ENCODE measurements around the gene IL17D. TPM values are rescaled to one million over a fixed set of nuclear protein-coding genes. Genes with fewer than 3 reads are reported as not detected.

Gene IL17D
- total RNA-seq, 1 experiment from 2014 or later = 0.59 TPM

GRCh38 chr13:20716951-20717350 lies 13.5 kb downstream of the IL17D start (continued):
- TF ChIP-seq IRF2 (CRISPR knock-in tag; IDR thresholded peaks at IDR 0.05; ENCODE audit: borderline replicate concordance, low read depth) (no peak), NR3C1 (CRISPR knock-in tag; conservative IDR thresholded peaks at IDR 0.05; ENCODE audit: low read depth) (no peak), ZNF232 (CRISPR knock-in tag; IDR thresholded peaks at IDR 0.05) (no peak)

GRCh38 chr13:20717581-20718542 lies 14.4 kb downstream of the IL17D start:
- Mint-ChIP-seq H3K4me3 (no peak overlapping the region), H3K36me3 (no peaks in the 10 kb centered on the region), H3K27ac (no peak overlapping the region), H3K9me3 (no peaks in the 10 kb centered on the region), H3K27me3 (ENCODE audit: low read depth) (peaks cover 16% of the 10 kb centered on the region), H3K4me1 (peaks cover 34% of the 10 kb centered on the region)
- TF ChIP-seq HMGXB4 (CRISPR knock-in tag; IDR thresholded peaks at IDR 0.05) (no peak), SMAD3 (CRISPR knock-in tag; IDR thresholded peaks at IDR 0.05; ENCODE audit: borderline replicate concordance) (no peak), ZNF281 (CRISPR knock-in tag; IDR thresholded peaks at IDR 0.05) (no peak), HMGA2 (CRISPR knock-in tag; IDR thresholded peaks at IDR 0.05) (no peak), NR3C1 (CRISPR knock-in tag; conservative IDR thresholded peaks at IDR 0.05; ENCODE audit: low read depth) (no peak), ZMAT4 (CRISPR knock-in tag; IDR thresholded peaks at IDR 0.05) (no peak), ZNF423 (CRISPR knock-in tag; IDR thresholded peaks at IDR 0.05) (no peak)
- CTCF ChIA-PET = interaction anchor here (1.0 to 1.9 kb wide), 6 partner anchors 9 to 221 kb away, joined by 3 to 6 read pairs (median 4); no protein-coding TSS in a partner anchor
- DNase-seq (ENCODE audit: low spot score) = no peak
- POLR2A ChIA-PET = no interaction called here
- ATAC-seq = no peak

GRCh38 chr13:20718958-20719566 lies 15.6 kb downstream of the IL17D start:
- TF ChIP-seq ZBTB43 (CRISPR knock-in tag; IDR thresholded peaks at IDR 0.05) (peak; percentile 42; the same call in 1 of the 2 replicates), CREB1 (CRISPR knock-in tag; IDR thresholded peaks at IDR 0.05) (no peak)
- H3K4me1 Mint-ChIP-seq = peaks cover 25% of the 10 kb centered on the region
- no peak overlapping the region for H3K27ac Mint-ChIP-seq
- ChIA-PET CTCF (no interaction called here), POLR2A (no interaction called here)
- peaks cover 10% of the 10 kb centered on the region for H3K27me3 Mint-ChIP-seq (ENCODE audit: low read depth)
- no peaks in the 10 kb centered on the region for H3K36me3 Mint-ChIP-seq
- ATAC-seq (no peak), DNase-seq (ENCODE audit: low spot score) (no peak)
- no peak overlapping the region for H3K4me3 Mint-ChIP-seq
- H3K9me3 Mint-ChIP-seq = no peaks in the 10 kb centered on the region

- no peaks in the 10 kb centered on the region for H3K36me3 Mint-ChIP-seq
- H3K4me3 Mint-ChIP-seq = no peak overlapping the region
- no peak overlapping the region for H3K27ac Mint-ChIP-seq
- H3K4me1 Mint-ChIP-seq = peaks cover 23% of the 10 kb centered on the region
- peaks cover 12% of the 10 kb centered on the region for H3K27me3 Mint-ChIP-seq (ENCODE audit: low read depth)
- CTCF ChIA-PET = interaction anchor here (0.6 kb wide), 1 partner anchor 568 kb away, joined by 4 read pairs; no protein-coding TSS in a partner anchor
- ATAC-seq (no peak), DNase-seq (ENCODE audit: low spot score) (no peak)
- no peaks in the 10 kb centered on the region for H3K9me3 Mint-ChIP-seq
- POLR2A ChIA-PET = no interaction called here
- TF ChIP-seq MYBL2 (CRISPR knock-in tag; IDR thresholded peaks at IDR 0.05) (no peak), ZNF671 (CRISPR knock-in tag; IDR thresholded peaks at IDR 0.05) (no peak), NFYB (CRISPR knock-in tag; conservative IDR thresholded peaks at IDR 0.05; ENCODE audit: low read depth) (no peak), ATF6 (CRISPR knock-in tag; IDR thresholded peaks at IDR 0.05) (no peak), TEAD1 (CRISPR knock-in tag; IDR thresholded peaks at IDR 0.05) (no peak), ZBTB43 (CRISPR knock-in tag; IDR thresholded peaks at IDR 0.05) (no peak), ZNF219 (CRISPR knock-in tag; IDR thresholded peaks at IDR 0.05; ENCODE audit: borderline replicate concordance) (no peak), SMAD4 (CRISPR knock-in tag; IDR thresholded peaks at IDR 0.05) (no peak), ZNF423 (CRISPR knock-in tag; IDR thresholded peaks at IDR 0.05) (no peak), SOX15 (CRISPR knock-in tag; IDR thresholded peaks at IDR 0.05) (no peak)
Measured at GRCh38 chr13:20719783-20720182, 16.3 kb downstream of the IL17D start.
